ENCODE data around the gene FXR2.

The FXR2 gene

DNA sequence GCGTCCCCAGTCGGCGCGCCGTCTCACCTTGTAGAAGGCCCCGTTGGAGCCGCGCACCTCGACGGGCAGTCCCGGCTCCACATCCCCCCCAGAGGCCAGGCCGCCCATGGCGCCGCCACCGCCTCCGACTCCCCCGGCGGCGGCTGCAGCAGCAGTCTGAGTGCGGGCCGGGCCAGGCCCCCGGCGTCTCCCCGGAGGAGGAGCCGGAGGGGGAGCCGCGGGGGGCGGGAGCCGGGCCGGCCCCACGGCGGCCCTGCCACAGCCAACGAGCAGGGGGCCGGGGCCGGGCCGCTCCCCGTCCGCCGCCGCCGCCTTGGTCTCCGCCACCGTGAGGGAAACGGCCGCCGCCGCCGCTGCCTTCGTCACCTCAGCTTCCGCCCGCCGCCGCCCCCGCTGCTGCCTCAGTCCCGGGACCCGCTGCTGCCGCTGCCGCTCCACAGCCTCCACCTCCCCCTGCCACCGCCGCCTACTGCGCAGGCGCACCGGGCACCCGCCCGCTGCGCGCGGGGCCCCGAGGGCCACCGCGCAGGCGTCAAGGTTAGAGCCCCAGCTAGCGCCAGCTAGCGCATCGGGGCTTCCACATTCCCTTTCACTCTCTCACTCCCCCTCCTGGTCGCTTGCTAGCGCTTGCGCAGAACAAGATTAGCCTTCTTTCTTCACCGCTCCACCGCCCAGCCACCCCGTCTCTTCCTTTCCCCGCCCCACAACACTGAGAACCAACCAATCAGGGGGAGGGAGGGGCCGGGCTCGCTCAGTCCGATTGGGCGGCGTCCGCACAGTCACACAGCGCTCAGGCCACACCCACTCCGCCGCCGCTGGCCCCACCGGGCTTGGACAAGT, at the start of gene FXR2:
Gene FXR2, minus strand, starts transcription at position 473 of the 840 bp plus-strand sequence. Its CDS starts 365 bp downstream, at position 108.
- DNase-seq, result peak; percentile 100

DNA sequence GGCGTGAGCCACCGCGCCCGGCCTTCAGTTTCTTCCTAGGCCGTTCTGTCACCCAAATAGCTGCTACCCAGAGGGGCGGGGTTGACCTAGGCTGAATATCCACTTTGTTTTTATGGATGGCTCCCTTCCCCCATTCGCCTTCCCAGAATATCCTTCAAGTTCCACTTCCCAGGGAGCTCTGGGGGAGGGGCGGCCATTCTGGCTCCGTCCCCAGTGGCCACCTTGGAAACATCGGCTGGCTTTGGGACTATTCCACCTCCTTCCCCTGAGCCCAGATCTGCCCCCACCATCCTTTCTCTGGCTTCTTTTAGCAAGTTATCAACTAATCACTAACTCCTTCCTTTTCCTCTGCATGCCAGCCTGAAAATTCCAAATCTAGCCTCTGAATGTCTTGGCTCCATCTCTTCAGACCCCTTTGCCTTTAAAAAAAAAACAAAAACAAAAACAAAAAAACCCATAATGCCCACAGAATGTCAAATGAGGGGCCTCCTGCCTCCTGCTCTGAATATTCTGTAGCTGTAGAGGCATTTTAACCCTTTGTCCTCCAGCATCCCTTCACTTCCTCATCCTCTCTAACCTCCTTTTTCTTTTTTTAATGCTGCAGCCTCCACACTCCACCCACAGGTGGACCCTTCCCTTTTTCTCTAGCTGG, 42.4 kb upstream of the FXR2 start:
- DNase-seq, result no peak

DNA sequence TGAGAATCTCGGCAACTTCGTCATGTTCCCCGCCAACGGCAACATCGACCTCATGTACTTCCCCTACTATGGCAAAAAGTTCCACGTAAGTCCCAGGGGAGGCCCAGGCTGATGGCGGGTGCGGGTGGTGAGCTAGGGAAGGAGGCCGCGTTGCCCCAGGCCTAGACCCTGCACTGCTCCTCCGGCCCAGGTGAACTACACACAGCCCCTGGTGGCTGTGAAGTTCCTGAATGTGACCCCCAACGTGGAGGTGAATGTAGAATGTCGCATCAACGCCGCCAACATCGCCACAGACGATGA, 40.8 kb upstream of the FXR2 start:
- no peak for DNase-seq

DNA sequence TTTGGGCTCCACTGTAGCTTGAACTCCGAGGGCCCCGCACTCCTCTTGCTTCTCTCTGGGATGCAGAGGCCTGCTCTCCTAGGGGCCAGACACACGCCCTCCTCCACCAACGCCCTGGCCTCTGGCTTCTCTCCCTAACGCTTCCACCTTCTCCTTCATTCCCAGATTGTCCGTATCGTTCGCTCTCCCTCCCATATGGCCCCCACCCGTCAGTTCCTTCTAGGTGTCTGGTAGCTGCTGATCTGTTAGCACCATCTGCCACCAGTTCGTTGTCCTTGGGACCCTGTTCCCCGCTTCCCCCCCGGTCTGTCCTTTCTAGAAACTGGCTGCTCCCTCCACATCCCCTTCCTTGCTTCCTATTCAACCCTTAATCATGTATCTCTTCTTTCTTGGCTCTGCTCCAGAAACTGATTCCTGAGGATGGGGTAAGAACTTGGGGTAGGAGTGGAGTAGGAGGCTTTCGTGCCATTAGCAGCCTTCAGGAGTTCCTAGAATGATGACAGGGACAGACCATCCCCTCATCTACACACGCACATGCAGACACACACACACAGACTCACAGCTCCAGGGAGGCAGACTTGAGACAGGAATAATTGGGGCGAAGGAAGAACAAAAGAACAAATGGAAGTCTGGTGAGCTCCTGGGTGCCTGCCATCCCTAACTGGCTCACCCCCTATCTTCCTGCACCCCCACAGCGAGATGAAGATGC, 40.3 kb upstream of the FXR2 start:
- no peak for DNase-seq

DNA sequence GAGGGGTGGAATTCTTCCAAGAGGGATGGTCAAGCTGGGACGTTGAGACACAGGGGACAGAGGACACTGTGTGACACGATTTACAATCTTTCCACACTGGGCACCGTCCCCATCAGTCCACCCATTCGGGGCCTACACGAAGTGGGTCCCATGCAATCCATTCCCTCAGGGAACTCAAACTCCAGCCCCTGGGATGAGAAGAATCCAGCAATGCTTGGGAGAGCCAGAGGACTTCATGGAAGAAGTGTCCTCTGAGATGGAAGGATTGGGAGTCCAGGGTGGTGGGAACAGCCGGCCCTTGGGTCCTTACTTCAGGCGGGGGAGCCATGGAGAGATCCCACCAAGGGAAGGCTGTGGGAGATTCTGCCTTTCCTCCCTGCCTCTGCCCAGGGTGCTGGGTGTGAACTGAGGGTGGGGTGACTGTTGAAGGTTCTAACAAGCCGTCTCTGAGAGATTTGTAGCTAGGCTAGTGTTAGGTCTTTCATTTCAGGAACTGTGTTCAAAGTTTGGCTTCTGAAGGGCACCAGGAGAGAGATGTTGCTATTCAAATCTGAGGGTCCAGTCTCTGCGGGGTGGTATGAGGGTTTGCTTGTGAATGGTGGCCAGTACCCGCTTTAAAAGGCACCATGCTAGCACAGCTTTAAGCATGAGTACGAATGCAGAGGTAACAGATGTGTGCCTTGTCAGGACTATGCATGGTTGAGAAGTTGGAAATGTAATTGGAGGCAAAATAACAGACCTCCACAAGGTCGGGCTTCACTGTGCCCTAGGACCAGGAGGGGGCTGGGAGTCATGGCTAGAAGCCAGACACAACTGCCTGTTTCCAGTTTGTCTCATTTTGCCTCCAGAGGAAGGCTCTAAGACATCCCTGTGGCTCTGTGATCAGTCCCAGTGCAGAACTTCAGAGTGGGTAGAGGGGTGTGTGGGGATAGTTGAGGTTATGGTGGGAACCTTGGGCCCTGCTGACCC, 38.0 kb upstream of the FXR2 start:
- DNase-seq, result no peak

DNA sequence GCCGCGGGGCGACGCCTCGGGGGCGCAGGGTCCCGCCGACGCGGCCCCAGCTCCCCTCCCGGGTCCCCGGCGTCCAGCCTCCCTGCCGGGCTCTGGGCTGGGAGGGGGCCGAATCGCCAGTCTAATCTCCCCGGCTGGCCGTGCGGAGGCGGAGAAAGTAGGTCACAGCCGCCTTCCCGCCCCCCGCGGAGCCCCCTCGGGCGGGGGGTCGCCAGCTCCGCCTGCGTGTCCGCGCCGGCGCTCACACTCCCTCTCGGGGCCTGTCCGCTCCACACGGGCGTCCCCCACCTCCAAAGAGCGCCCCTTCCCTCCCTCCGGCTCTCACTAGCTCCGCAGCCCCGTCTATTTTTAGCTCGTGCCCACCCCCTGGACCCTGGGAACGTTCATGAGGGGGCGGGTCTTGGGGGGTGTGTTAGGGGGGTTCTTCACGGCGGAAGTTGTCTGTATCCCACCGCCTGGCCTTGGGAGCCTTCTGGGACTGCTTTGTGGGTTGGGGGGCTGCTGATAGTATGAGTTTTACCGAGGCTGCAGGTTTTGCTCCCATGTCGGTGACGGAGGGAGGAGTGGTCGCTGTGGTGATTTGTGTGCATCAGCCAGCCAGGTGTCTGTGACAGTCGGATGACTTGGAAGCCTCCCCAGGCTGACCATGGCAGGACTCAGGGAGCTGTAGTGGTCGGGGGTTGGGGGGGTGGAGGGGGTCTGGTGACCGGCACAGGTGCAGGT, 37.1 kb upstream of the FXR2 start:
- no peak for DNase-seq

DNA sequence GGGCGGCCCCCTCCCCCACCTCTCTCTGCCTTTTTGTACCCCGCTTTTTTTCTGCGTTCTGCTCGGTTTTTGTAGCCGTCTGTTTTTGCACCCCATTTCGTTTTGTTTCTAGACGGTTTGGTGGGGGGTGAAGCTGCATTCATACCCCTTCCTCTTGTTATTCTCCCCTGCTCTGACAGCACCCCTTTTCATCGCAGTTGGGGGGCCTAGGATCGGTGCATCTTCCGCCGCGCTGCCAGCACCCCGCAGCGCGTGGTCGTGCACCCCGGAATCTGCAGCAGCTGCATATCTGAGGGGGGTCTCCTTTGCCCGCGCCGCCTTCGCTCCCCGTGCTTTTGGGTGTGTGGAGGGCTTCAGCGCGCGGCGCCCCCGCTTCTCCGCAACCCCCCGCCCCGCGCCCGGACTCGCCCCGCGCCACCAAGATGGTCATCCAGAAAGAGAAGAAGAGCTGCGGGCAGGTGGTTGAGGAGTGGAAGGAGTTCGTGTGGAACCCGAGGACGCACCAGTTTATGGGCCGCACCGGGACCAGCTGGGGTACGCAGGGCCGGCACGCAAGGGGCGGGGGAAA, 36.5 kb upstream of the FXR2 start:
- DNase-seq, result no peak

DNA sequence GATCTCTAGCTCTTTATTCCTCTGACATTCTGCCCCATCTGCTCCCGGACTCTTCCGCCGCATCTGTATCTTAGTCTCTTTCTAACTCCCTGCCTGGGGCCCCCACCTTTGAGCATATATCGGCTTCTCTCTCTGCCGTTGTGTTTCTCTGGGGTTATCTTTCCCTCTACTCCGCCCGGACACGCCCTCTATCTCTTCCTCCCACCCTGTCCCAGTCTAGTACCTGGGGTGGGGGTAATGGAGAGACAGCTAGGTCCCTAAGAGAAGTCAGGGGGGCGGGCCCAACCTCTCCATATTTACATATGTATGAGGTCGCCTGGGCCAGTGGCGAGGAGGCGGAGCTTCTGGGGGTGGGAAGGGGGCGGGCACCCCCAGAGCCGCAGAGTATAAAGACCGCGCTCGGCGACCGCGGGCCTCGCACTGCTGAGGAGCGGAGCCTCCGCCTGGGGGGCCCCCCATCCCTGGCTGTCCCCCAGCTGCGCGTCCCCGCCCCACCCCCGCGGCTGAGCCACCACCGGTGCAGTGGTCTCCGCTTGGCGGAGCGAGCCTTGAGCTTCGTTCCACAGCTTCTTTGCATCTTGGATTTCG, 35.9 kb upstream of the FXR2 start, which contains the start of gene ATP1B2:
Gene ATP1B2, plus strand, starts transcription at position 418 of the 588 bp plus-strand sequence. CDS start 593 bp downstream, outside the sequence.
- DNase-seq, result peak; percentile 76

DNA sequence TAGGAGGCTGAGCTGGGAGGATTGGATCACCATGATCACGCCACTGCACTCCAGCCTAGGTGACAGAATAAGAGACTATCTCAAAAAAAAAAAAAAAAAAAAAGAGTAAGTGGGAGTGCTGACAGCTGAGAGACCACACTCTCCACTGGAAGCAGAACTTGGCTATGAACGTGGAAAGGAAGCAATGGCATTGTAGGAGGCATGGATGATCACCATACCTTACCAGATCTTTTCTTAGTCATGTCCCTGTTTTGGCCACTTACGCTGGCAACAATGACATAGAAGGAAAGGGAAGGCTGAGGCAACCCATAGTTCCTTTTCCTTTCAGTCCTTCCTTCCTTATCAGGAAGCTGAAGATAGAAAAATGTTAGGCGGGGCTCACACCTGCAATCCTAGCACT, 32.3 kb upstream of the FXR2 start:
- no peak for DNase-seq

DNA sequence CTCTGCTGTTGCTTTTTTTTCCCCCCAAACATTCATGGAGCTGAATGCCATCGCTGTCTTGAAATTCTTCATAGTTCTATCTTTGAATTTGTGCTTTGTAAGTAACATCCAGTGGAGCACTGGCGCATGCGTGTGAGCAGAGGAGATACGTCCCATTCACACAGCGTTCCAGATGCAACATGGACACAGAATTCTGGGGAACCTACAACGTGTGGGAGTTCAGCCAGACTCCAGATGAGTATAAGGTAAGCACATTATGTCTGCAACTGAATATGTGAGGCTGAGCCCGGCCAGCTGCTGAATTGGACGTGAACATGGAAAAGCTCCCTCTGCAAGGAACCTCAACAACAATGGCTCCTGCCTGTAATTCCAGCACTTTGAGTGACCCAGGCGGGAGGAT, 31.8 kb upstream of the FXR2 start:
- DNase-seq, result no peak

DNA sequence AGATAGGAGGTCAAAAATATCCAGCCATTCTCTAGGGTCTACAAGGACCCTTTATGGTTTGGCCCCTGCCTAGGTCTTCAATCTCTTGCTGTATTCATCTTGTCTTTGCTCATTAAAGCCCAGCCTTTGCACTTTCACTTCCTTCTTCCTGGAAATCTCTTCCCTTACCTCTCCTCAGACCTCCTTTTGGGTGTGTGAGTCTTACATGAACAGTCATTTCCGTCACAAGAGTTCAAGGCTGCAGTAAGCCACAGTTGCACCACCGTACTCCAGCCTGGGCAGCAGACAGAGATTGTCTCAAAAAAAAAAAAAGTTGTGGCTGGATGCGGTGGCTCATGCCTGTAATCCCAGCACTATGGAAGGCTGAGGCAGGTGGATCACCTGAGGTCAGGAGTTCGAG, 30.1 kb upstream of the FXR2 start:
- no peak for DNase-seq

DNA sequence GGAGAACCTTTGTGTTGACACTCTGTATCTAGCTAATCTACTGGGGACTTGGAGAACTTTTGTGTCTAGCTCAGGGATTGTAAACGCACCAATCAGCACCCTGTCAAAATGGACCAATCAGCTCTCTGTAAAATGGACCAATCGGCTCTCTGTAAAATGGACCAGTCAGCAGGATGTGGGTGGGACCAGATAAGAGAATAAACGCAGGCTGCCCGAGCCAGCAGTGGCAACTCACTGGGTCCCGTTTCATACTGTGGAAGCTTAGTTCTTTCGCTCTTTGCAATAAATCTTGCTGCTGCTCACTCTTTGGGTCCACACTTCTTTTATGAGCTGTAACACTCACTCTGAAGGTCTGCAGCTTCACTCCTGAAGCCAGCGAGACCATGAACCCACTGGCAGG, 26.9 kb upstream of the FXR2 start:
- peak; percentile 20 for DNase-seq

DNA sequence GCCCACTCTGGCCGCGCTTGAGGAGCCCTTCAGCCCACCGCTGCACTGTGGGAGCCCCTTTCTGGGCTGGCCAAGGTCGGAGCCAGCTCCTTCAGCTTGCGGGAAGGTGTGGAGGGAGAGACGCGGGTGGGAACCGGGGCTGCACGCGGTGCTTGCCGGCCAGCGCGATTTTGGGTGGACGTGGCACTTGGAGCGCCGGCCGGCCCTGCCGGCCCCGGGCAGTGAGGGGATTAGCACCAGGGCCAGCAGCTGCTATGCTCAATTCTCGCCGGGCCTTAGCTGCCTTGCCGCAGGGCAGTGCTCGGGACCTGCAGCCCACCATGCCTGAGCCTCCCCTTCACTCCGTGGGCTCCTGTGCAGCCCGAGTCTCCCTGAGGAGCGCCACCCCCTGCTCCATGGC, 26.1 kb upstream of the FXR2 start:
- no peak for DNase-seq

DNA sequence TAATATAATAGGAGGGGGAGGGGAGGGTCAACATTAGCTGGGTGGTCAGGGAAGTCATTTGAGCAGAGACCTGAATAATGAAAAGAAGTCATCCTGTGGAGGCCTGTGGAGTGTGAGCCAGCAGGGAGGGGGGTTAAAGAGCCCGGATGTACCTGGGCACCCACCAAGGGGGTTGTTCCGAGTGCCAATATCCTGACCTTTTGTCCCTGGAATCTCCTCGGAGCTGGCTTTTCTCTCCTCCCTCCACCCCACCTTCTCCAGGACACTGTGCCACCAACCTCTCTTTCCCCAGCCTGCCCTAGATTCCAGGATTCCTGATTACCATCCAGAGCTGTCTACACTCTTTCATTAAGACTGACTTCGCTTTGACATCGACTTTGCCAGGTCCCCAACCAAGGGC, 21.5 kb upstream of the FXR2 start:
- DNase-seq, result no peak

DNA sequence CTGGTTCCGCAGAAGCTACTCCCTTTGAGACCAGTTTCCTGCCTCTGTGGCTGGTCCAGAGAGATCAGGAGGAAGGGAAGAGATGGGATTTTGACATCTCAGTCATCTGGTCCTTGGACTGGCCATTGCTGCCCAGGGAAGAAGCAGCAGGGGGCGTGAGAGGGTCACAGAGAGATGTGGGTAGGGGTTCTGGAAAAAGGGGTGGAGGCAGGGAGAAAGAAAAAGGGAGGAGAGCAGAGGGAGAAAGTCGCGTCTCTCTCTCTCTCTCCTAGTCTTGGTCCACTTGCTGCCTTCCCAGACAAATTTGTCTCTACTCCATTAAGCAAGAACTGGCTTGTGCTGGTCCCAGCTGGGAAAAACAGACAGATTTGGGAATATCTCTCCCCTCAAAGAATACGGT, 19.7 kb upstream of the FXR2 start:
- peak; percentile 36 for DNase-seq

DNA sequence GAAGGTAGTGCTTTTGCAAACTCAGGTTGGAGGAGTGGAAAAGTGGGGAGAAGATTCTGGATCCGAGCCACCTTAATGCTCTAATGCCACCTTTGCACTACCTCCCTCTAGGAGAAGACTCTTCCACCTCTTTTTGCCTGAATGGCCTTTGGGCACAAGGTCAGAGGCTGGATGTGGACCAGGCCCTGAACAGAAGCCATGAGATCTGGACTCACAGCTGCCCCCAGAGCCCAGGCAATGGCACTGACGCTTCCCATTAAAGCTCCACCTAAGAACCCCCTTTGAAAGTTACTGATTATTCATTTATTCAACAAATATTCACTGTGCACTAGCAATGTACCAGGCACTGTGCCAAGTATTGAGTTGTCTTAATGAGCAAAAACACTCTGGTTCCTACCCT, 18.4 kb upstream of the FXR2 start:
- DNase-seq, result no peak

DNA sequence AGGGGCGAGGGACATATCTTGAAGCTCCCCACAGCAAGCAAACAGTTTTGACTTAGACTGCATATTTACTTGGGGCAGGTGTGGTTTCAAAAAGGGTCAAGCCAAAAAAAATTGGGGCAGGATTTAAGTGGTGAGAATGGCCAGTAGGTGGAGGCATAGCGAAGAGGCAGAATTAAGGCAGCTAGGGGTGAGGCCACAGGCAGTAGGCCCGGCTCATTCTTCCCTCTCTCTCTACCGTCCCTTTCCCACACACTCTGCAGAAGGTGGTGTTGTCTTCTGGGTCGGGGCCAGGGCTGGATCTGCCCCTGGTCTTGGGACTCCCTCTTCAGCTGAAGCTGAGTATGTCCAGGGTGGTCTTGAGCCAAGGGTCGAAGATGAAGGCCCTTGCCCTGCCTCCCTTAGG, 17.8 kb upstream of the FXR2 start:
- peak; percentile 40 for DNase-seq

DNA sequence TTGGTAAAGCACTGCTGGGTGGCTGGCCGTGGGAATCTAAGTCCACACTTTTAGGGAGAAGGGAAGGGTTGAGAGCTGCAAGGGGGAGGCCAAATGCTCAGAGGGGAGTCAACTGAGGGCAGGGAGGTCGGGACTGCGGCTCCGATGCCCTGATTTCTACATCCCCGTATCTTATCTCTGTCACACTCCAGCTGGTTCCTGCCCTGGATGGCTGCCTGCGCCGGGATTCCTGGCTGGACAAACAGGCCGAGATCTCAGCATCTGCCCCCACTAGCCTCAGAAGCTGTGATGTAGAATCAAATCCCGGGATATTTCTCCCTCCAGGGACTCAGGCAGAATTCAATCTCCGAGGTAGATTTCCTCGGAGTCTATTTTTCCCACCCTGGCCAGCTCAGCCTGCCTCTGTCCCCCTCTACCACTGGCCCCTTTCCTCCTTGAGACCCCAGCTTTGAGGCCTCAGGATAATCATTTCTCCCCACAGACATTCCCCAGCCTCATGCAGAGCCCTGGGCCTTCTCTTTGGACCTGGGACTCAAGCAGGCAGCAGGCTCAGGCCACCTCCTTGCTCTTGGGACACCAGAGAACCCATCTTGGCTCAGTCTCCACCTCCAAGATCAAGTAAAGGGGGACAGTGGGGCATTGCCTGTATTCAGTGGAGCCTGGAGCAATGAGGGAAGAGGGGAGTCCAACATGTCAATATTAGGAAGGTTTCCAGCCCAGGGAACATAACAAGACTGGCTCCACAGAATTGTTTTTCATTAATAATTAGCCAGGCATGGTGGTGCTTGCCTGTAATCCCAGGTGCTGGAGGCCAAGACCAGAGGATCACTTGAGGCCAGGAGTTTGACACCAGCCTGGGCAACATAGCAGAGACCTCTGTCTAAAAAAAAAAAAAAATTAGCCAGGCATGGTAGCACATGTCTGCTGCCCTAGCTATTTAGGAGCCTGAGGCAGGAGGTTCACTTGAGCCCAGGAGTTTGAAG, 17.0 kb upstream of the FXR2 start:
- DNase-seq, result no peak

DNA sequence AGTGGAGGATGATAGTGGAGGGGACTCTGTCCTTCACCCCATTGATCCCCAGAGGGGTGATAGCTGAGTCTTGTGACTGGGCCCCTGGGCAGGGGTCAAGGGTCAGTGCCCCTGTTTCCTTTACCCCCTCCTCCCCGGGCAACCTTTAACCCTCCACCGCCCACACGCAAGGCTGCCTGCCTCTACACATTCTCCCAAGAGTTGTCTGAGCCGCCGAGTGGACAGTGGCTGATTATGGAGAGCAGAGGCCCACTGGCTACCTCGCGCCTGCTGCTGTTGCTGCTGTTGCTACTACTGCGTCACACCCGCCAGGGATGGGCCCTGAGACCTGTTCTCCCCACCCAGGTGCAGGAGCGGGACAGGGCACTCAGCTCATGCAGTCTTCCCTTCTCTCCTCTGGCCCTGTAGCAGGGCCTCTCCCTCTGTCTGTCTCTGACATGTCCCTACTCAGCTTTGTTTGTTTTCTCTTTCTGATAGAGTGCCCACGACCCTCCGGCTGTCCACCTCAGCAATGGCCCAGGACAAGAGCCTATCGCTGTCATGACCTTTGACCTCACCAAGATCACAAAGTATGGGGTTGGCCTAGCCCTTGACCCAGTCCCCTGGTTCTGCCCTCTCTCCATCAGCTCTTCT, 15.4 kb upstream of the FXR2 start, which contains the start of gene SHBG:
Gene SHBG, plus strand, starts transcription at position 197 of the 633 bp plus-strand sequence. Its CDS starts 38 bp downstream, at position 235.
- no peak for DNase-seq
